Stimulated activated CD4-positive, alpha-beta T cell treated with anti-CD3 and anti-CD28 coated beads, Interleukin-12 subunit alpha, Interleukin-12 subunit beta, amount 100 ng/mL, for 48 hours (primary cell): Measurements from ENCODE around the gene KCTD6.

Experiments
- DNase-seq, 3 donors: peaks; one replicate each; pipeline ENCODE4 v3.0.0-alpha.2; 2020; ENCODE audit warnings: low read depth in 2 of 3, low spot score in 1 of 3

The KCTD6 gene

DNA sequence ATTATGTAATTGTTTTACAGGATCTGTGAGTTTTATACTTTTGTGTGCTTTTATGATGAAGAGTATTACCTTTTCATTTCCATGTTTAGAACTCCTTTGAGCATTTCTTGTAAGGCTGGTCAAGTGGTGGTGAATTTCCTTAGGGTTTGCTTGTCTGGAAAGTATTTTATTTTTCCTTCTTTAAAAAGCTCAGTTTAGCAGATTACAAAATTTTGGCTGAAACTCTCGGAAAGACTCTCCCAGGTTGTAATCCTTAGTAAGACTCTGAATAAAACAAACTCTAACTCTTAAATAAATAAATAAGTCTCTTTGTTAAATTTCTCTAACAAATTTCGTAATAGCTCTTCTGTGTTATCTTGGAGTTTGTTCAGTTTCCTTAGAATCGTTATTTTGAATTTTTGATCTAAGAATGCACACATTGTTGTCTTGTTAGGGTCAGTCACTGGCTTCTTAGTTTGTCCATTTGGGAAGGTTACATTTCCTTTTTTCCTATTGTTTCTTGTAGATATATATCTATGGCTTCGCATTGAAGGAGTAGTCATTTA, 59.8 kb downstream of the KCTD6 start:
- DNase-seq: no peak
